Endothelial cell of umbilical vein (primary cell): ENCODE results near the gene VWA8. TPM values are rescaled to one million over a fixed set of nuclear protein-coding genes. Genes with fewer than 3 reads are reported as not detected.

Experiments used
- BruUV-seq: library from RNA; stranded (reverse); fragments of 400-500 nt; replicated peaks from 2 replicates; lab custom pipeline; 2021; lab: Mats Ljungman, UMichigan
- CTCF ChIA-PET: fragments of 300-600, 350-600 bp; sonication (Branson Sonifier 250); formaldehyde crosslinking; loops from one replicate; lab custom pipeline; 2021; ENCODE audit warnings: antibody characterized with exemption, inconsistent platforms; lab: Charles Lee
- POLR2A ChIA-PET: fragments of 300-600, 350-600 bp; sonication (Branson Sonifier 250); formaldehyde crosslinking; loops from one replicate; lab custom pipeline; 2021; ENCODE audit warnings: antibody characterized with exemption, inconsistent platforms; lab: Charles Lee
- DNase-seq: peaks from one replicate; pipeline ENCODE4 v3.0.0-alpha.2; 2011; ENCODE audit warnings: low read depth, low spot score
- FAIRE-seq: peaks from 2 replicates; lab custom pipeline; 2011; peaks lifted over from hg19 to GRCh38; lab: Jason Lieb, UNC
- H2AFZ ChIP-seq: 2 replicates; pipeline ENCODE4 v1.6.0; 2012; ENCODE audit warnings: low read depth, low read length, control low read depth, inconsistent platforms
- H3K27ac ChIP-seq: 2 replicates; pipeline ENCODE4 v1.5.1; 2011; ENCODE audit warnings: low read depth, mild to moderate bottlenecking, control low read depth, low read length, moderate library complexity; ENCODE audit not compliant: insufficient read depth
- H3K27me3 ChIP-seq, 2 experiments: 2 replicates each; pipeline versions ENCODE4 v1.6.0 to v1.6.1; 2011; ENCODE audit warnings: low read length in 2 of 2, mixed read lengths in 1 of 2; ENCODE audit not compliant: control insufficient read depth in 2 of 2, insufficient read depth in 2 of 2
- H3K36me3 ChIP-seq, 2 experiments: 2 replicates in 1 of 2; 3 replicates in 1 of 2; pipeline ENCODE4 v1.5.1; 2011; ENCODE audit warnings: low read length in 2 of 2, mild to moderate bottlenecking in 1 of 2, moderate library complexity in 1 of 2; ENCODE audit not compliant: control insufficient read depth in 2 of 2, insufficient read depth in 2 of 2; ENCODE audit errors: extremely low read depth in 1 of 2
- H3K4me1 ChIP-seq: 3 replicates; pipeline ENCODE4 v1.5.1; 2011; ENCODE audit warnings: mild to moderate bottlenecking, low read length; ENCODE audit not compliant: control insufficient read depth, insufficient read depth; ENCODE audit errors: extremely low read depth
- H3K4me2 ChIP-seq: 2 replicates; pipeline ENCODE4 v1.6.1; 2011; ENCODE audit warnings: low read length, control low read depth, mixed read lengths; ENCODE audit not compliant: insufficient read depth
- H3K4me3 ChIP-seq, 3 experiments: fragments of 200-600 bp in 1 of 3; sonication (generic), shearing (Covaris generic) in 1 of 3; replicated peaks in 1 of 3; 2 replicates each; pipeline ENCODE4 v1.5.1; 2011 to 2016; ENCODE audit warnings: control low read depth in 3 of 3, low read length in 3 of 3, mild to moderate bottlenecking in 2 of 3, inconsistent platforms in 1 of 3, low read depth in 1 of 3, moderate library complexity in 1 of 3; ENCODE audit not compliant: insufficient read depth in 1 of 3
- H3K79me2 ChIP-seq: 2 replicates; pipeline ENCODE4 v1.6.0; 2012; ENCODE audit warnings: low read length, inconsistent platforms; ENCODE audit not compliant: control insufficient read depth, insufficient read depth
- H3K9ac ChIP-seq: replicated peaks from 2 replicates; pipeline ENCODE3; 2011; ENCODE audit warnings: low read length, control low read depth; ENCODE audit not compliant: insufficient read depth; ENCODE audit errors: extremely low read depth
- H3K9me1 ChIP-seq: replicated peaks from 3 replicates; pipeline ENCODE4 v1.6.0; 2011; ENCODE audit warnings: mild to moderate bottlenecking, low read length; ENCODE audit not compliant: control insufficient read depth, insufficient read depth; ENCODE audit errors: extremely low read depth
- H3K9me3 ChIP-seq: replicated peaks from 2 replicates; pipeline ENCODE4 v1.5.1; 2012; ENCODE audit warnings: low read length, inconsistent platforms; ENCODE audit not compliant: control insufficient read depth, insufficient read depth
- H4K20me1 ChIP-seq: replicated peaks from 2 replicates; pipeline ENCODE3; 2011; ENCODE audit warnings: mild to moderate bottlenecking, low read length; ENCODE audit not compliant: control insufficient read depth, insufficient read depth; ENCODE audit errors: extremely low read depth
- EZH2 ChIP-seq: IDR thresholded peaks from 2 replicates; pipeline ENCODE4 v1.6.1; 2012; ENCODE audit warnings: borderline replicate concordance, low read depth, mild to moderate bottlenecking, moderate library complexity, low read length, inconsistent platforms; ENCODE audit not compliant: severe bottlenecking
- GATA2 ChIP-seq: IDR thresholded peaks from 2 replicates; pipeline ENCODE4 v1.7.0; 2011; ENCODE audit warnings: low read depth, mild to moderate bottlenecking, moderate library complexity, mixed read lengths, low read length; ENCODE audit not compliant: insufficient read length, insufficient read depth
- JUN ChIP-seq: IDR thresholded peaks from 2 replicates; pipeline ENCODE4 v1.6.1; 2011; ENCODE audit warnings: borderline replicate concordance, low read depth; ENCODE audit not compliant: insufficient read length, insufficient read depth
- MYC ChIP-seq: IDR thresholded peaks from one replicate; pipeline ENCODE4 v1.6.1; 2011; ENCODE audit warnings: mild to moderate bottlenecking, low read depth, low read length
- POLR2A ChIP-seq: IDR thresholded peaks from 2 replicates; pipeline ENCODE4 v1.6.1; 2012; ENCODE audit warnings: low read depth, mild to moderate bottlenecking, control low read depth, low read length
- POLR2AphosphoS5 ChIP-seq: IDR thresholded peaks from 2 replicates; pipeline ENCODE4 v1.6.1; 2012; ENCODE audit warnings: low read depth, mild to moderate bottlenecking, control low read depth, low read length, moderate library complexity; ENCODE audit not compliant: insufficient read depth
- dilution Hi-C: fragments of 300-500 bp; cut with MboI; formaldehyde crosslinking; loops from one replicate; pipeline ENCODE4 v1.15.0; 2019; ENCODE audit warnings: low sequenced_read_pairs; ENCODE audit not compliant: extremely low pct_ligation_motif_present
- intact Hi-C: fragments of 100-400 bp; cut with micrococcal nuclease; formaldehyde crosslinking; loops from one replicate; pipeline ENCODE4 v1.10.0; 2022
- polyA plus RNA-seq, 4 experiments: library from polyadenylated mRNA; depleted of rRNA in 3 of 4; stranded (reverse) in 3 of 4; unstranded in 1 of 4; fragments of >200 nt; gene quantifications; 2 replicates each; pipeline versions ENCODE4 v1.2.1 to v1.2.3, GENCODE V29; 2011 to 2012; ENCODE audit warnings: missing spikeins in 1 of 4
- total RNA-seq: library from RNA; stranded (reverse); gene quantifications from 2 replicates; pipeline ENCODE4 v1.2.3, GENCODE V29; 2021
- TF ChIP-seq, protein P1 (sequence below), 2 donors: IDR thresholded peaks; 1 replicate in 1 of 2; 2 replicates in 1 of 2; pipeline ENCODE4 v1.5.1; 2011; ENCODE audit warnings: low read length in 2 of 2, mild to moderate bottlenecking in 2 of 2, moderate library complexity in 2 of 2, control low read depth in 1 of 2, inconsistent platforms in 1 of 2, low read depth in 1 of 2; ENCODE audit not compliant: insufficient read depth in 1 of 2; ENCODE audit errors: extremely low read depth in 1 of 2
- TF ChIP-seq, protein P2 (sequence below): IDR thresholded peaks from 2 replicates; pipeline ENCODE4 v1.6.1; 2011; ENCODE audit not compliant: insufficient read depth, insufficient read length

Gene VWA8
- total and polyA plus RNA-seq, 2 donors (not counting 3 experiments of a cell fraction or from before 2014, with no cell fraction given), result 2.9 to 11.3 TPM

DNA sequence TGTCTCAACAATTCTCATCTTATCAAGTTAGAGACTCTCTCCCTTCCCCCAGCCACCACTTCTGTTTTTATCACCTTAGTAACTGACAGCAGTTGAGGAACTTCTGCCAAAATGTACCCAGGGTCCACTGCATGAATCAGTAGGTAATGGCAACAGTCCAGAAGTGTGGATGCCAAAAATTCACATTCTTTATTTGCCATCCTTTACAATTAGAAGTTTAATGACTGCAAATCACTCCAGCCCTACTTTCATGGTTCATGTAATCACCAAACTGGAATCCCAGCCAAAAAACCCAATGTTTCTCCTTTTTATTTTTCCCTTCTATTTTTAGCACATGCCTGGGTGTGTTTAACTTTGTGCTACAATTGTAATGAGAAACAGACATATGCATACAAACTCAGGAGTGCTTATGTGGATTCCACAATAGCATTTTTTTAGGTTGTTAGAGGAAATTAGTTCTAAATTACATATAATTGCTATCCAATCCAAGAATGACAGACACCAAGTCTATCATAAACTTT, 260.1 kb downstream of the VWA8 start:
- BruUV-seq, result no TSS peak

More for the DNA sequence above, 260.1 kb downstream of the VWA8 start:
- CTCF ChIA-PET, result no interaction called here
- no peaks in the 10 kb centered on the region for H3K9me1 ChIP-seq
- H3K79me2 ChIP-seq, result no peaks in the 10 kb centered on the region
- H3K9ac ChIP-seq, result no peak overlapping the region
- no peak overlapping the region for H3K4me3 ChIP-seq
- no peaks in the 10 kb centered on the region for H3K27me3 ChIP-seq
- H2AFZ ChIP-seq, result no peak overlapping the region
- dilution Hi-C loops, result no loop called here
- H4K20me1 ChIP-seq, result no peaks in the 10 kb centered on the region
- peaks cover 16% of the 10 kb centered on the region for H3K4me1 ChIP-seq
- FAIRE-seq, result peak; percentile 59
- TF ChIP-seq GATA2 (no peak), JUN (no peak), POLR2A (no peak), MYC (no peak), EZH2 (no peak), POLR2AphosphoS5 (no peak)
- TF ChIP-seq, protein P1, sequence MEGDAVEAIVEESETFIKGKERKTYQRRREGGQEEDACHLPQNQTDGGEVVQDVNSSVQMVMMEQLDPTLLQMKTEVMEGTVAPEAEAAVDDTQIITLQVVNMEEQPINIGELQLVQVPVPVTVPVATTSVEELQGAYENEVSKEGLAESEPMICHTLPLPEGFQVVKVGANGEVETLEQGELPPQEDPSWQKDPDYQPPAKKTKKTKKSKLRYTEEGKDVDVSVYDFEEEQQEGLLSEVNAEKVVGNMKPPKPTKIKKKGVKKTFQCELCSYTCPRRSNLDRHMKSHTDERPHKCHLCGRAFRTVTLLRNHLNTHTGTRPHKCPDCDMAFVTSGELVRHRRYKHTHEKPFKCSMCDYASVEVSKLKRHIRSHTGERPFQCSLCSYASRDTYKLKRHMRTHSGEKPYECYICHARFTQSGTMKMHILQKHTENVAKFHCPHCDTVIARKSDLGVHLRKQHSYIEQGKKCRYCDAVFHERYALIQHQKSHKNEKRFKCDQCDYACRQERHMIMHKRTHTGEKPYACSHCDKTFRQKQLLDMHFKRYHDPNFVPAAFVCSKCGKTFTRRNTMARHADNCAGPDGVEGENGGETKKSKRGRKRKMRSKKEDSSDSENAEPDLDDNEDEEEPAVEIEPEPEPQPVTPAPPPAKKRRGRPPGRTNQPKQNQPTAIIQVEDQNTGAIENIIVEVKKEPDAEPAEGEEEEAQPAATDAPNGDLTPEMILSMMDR (IDR thresholded peaks at IDR 0.05; ENCODE audit: extremely low read depth in 1 of 2, insufficient read depth in 1 of 2, low read depth in 1 of 2, low read length in 2 of 2), result no peak
- TF ChIP-seq, protein P2, sequence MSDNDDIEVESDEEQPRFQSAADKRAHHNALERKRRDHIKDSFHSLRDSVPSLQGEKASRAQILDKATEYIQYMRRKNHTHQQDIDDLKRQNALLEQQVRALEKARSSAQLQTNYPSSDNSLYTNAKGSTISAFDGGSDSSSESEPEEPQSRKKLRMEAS, result no peak
- POLR2A ChIA-PET, result no interaction called here
- no peak overlapping the region for H3K27ac ChIP-seq
- H3K4me2 ChIP-seq, result no peak overlapping the region
- DNase-seq, result peak; percentile 74
- intact Hi-C loops, result no loop called here
- H3K36me3 ChIP-seq, result no peaks in the 10 kb centered on the region
- H3K9me3 ChIP-seq, result no peaks in the 10 kb centered on the region
